Activated T-helper 1 cell treated with Interleukin-2 at 50 U/mL for 16 hours (primary cell): ENCODE data around the gene XIRP1.
"Not testable (repeated sequence)": the region's sequence is repeated elsewhere in the genome, so short reads cannot be mapped to it uniquely, and the experiment has no call there.

Experiments used
- DNase-seq: peaks from one replicate; pipeline ENCODE4 v3.0.0-alpha.2; 2020; ENCODE audit warnings: low read depth

The XIRP1 gene

GRCh38 chr3:39192490-39193092 lies at the start of gene XIRP1:
Gene XIRP1, minus strand, starts transcription at chr3:39192595. Its CDS starts 3,150 bp downstream, at chr3:39189445.
- no peak for DNase-seq

- DNase-seq: no peak
Observed at GRCh38 chr3:39241561-39241960, 49.2 kb upstream of the XIRP1 start.

- no peak for DNase-seq
Observed at GRCh38 chr3:39237027-39237426, 44.6 kb upstream of the XIRP1 start.

GRCh38 chr3:39234651-39235050 lies 42.3 kb upstream of the XIRP1 start:
- DNase-seq: no peak

GRCh38 chr3:39232859-39233258 lies 40.5 kb upstream of the XIRP1 start:
- no peak for DNase-seq

- no peak for DNase-seq
Observed at GRCh38 chr3:39230453-39230852, 38.1 kb upstream of the XIRP1 start.

- DNase-seq: no peak
Observed at GRCh38 chr3:39228496-39228895, 36.1 kb upstream of the XIRP1 start.

- not testable (repeated sequence) for DNase-seq
Observed at GRCh38 chr3:39227596-39227995, 35.2 kb upstream of the XIRP1 start.

GRCh38 chr3:39226106-39226741 lies 33.8 kb upstream of the XIRP1 start:
- no peak for DNase-seq

- no peak for DNase-seq
Observed at GRCh38 chr3:39224288-39224687, 31.9 kb upstream of the XIRP1 start.

- no peak for DNase-seq
Observed at GRCh38 chr3:39222939-39223338, 30.5 kb upstream of the XIRP1 start.

- DNase-seq: no peak
Observed at GRCh38 chr3:39222462-39222861, 30.1 kb upstream of the XIRP1 start.

GRCh38 chr3:39221141-39221530 lies 28.7 kb upstream of the XIRP1 start:
- no peak for DNase-seq

- no peak for DNase-seq
Observed at GRCh38 chr3:39220407-39221140, 28.2 kb upstream of the XIRP1 start.

GRCh38 chr3:39219702-39220101 lies 27.3 kb upstream of the XIRP1 start:
- DNase-seq: no peak

- no peak for DNase-seq
Observed at GRCh38 chr3:39216176-39216790, 23.9 kb upstream of the XIRP1 start.

- no peak for DNase-seq
Observed at GRCh38 chr3:39213613-39214012, 21.2 kb upstream of the XIRP1 start.

GRCh38 chr3:39212665-39213064 lies 20.3 kb upstream of the XIRP1 start:
- no peak for DNase-seq

- no peak for DNase-seq
Observed at GRCh38 chr3:39211332-39212130, 19.1 kb upstream of the XIRP1 start.

- DNase-seq: no peak
Observed at GRCh38 chr3:39210078-39210477, 17.7 kb upstream of the XIRP1 start.

GRCh38 chr3:39209329-39209970 lies 17.1 kb upstream of the XIRP1 start:
- DNase-seq: no peak
